GM12872 (cell line): ENCODE data around the gene RBFA.

Experiments
- TF ChIP-seq, protein P1 (sequence below): IDR thresholded peaks from 3 replicates; pipeline ENCODE4 v1.5.1; 2011; ENCODE audit warnings: low read depth, mild to moderate bottlenecking, low read length, moderate library complexity; ENCODE audit not compliant: insufficient read depth

Gene RBFA

DNA sequence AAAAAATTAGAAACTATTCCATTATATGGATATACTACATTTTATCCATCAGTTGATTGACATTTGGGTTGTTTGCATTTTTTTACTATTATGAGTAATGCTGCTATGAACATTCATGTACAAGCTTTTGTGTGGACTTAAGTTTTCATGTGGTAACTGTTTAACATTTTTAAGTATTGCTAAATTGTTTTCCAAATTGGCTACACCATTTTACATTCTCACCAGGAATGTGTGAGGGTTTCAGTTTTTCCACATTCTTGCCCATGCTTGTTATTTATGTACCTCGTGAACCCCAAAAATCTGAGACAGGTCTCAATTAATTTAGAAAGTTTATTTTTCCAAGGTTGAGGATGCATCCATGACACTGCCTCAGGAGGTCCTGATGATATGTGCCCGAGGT lies 42.7 kb upstream of the RBFA start:
- TF ChIP-seq, protein P1, sequence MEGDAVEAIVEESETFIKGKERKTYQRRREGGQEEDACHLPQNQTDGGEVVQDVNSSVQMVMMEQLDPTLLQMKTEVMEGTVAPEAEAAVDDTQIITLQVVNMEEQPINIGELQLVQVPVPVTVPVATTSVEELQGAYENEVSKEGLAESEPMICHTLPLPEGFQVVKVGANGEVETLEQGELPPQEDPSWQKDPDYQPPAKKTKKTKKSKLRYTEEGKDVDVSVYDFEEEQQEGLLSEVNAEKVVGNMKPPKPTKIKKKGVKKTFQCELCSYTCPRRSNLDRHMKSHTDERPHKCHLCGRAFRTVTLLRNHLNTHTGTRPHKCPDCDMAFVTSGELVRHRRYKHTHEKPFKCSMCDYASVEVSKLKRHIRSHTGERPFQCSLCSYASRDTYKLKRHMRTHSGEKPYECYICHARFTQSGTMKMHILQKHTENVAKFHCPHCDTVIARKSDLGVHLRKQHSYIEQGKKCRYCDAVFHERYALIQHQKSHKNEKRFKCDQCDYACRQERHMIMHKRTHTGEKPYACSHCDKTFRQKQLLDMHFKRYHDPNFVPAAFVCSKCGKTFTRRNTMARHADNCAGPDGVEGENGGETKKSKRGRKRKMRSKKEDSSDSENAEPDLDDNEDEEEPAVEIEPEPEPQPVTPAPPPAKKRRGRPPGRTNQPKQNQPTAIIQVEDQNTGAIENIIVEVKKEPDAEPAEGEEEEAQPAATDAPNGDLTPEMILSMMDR: no peak

DNA sequence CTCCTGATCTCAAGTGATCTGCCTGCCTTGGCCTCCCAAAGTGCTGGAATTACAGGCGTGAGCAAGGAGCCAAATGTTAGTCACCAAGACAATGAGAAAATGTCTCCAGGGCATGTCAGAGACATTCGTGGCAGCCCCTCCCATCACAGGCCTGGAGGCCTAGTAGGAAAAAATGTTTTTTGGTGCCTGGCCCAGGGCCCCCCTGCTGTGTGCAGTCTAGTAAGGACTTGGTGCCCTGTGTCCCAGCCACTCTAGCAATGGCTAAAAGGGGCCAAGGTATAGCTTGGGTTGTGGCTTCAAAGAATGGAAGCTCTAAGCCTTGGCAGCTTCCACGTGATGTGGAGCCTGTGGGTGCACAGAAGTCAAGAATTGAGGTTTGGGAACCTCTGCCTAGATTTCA lies 33.4 kb upstream of the RBFA start:
- TF ChIP-seq, protein P1: no peak

DNA sequence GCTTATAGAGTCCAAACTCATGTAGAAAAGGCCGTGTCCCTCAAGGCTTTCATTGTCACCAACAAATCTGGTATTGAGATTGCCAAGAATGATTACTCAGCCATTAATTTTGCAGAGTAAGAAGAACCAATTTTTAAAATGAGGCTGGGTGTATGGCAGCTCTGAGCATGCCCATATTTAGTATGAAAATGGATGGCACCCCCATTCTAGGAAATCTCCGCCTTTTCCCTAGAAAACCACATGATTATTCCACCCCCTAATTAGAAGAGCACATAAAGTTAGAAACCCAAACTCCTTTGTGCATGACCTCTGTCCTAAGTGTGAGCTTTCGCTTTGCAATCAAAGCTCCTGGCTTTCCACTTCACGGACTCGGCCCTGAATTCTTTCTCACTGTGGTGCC lies 31.8 kb upstream of the RBFA start:
- TF ChIP-seq, protein P1: no peak

DNA sequence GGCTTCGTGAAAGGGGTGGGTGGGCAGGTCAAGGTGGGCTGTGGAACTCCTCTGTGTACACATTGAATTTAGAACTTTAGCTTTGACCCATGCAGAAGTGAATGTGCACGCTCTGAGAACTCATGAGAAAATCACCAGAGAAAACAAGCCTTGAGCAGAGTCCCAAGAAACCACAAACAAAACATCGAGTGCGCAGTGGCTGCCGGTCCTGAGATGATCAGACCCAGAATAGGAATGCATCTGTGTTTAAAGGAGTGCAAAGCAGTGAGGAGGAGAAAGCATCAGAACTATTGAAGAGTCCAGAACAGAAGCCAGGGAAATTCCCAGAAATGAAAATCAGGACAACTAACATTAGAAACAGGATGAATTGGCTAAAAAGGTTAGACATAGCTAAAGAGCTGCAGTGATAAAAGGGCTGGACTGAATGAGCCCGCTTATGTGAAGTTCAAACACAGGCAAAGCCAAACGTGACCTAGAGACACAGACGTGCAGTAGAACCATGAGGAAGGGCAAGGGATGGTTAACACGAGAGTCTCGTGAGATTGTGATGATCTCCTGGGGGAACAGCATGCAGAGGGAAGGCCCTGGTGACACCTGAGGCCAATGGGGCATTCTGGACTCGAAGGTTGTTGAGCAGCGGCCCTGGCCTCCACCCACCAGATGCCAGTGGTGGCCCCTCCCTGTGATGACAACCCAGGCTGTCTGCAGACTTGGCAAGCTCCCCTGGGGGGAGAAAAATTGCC lies 29.5 kb upstream of the RBFA start:
- TF ChIP-seq, protein P1: no peak

DNA sequence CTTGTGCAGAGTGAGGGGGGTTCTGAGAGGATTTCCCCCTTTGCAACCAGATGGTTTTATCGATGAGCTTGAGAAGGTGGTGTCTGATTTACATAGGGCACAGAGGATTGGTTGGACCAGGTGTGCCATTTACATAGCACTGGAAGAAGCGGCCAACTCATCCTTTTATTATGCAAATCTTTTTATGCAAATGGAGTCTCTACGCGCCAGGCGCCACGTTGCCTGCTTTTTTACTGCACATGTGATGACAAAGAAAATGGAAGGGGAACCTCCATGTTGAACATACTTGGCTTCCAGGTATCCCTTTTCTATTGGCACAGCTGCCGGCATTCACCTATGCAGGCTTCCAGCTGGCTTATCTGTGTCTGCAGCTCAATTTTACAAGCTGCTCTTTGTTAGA lies 27.5 kb upstream of the RBFA start:
- TF ChIP-seq, protein P1: no peak

DNA sequence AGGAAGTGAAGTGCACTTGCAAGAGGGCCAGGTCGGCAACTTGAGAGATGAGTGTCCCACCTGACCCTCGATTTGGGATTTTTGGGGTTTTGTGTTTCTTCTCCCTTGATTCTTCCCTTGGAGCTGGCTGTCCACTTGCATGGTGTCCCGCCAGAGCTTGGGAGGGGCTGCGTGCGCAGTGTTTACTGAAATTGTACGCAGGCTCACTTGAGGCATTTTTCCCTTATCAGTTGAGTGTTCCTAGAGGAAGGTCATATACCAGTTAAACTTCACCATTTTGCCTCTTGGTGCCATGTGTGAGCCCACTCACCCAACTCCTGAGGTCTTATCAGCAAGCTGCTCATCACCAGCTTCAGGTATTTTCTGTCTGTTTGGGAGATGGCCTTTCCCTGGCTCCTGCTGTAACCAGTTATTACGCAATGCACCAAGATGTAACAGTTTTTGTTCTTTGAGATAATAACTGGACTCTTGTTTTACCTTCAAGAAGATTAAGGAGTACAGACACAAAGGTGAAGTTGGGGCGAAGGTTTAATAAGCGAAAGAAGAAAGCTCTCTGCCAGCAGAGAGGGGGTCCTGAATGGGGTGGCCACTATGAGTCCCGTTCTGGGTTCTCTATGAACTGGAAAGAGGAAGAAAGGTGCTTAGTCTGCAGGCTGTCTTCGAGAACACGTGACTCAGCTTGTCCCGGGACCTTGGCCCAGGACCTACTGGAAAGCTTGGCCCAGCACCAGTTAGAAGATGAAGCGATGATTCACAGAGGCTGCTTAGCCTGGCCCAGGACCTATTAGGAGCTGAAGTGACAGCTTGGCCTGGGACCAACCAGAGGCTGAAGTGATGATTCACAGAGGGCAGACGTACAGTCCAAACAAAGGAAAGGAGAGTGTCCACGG lies 24.3 kb upstream of the RBFA start:
- TF ChIP-seq, protein P1: no peak

DNA sequence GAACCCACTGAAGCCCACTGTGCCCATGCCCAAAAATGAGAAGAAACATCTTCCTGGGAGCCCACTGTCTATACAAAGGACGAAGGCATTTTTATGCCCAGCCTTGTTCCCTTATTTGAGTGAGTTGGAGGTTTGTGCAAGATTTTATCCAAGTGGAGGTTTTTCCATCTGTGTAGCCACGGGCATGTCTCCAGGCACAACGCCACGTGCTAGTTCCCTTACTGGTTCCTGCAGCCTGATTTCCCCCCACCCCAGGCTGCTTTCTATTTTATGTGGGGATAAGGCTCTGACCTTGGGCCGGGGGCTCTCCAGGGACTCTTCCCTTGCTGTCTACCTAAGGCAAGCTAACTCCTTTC lies 23.7 kb upstream of the RBFA start:
- TF ChIP-seq, protein P1: no peak
